ENCODE measurements around the gene GDNF.
"Not testable (repeated sequence)": the region's sequence is repeated elsewhere in the genome, so short reads cannot be mapped to it uniquely, and the experiment has no call there.

Gene GDNF

DNA sequence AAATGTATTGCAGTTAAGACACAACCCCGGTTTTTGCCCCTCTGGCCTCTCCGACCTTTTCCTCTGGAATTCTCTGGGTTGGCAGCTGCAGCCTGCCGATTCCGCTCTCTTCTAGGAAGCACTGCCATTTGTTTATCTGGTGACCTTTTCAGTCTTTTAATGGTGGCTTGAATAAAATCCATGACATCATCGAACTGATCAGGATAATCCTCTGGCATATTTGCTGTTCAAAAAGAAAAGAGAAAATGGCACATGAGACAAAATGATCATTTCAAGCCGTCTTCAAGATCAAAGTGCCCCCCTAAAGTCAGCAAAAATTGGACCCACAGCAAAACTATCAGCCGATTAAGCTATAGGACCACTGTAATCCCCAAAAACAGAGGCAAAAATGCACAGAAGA lies 23.9 kb downstream of the GDNF start:
- DNase-seq (ENCODE audit: low spot score), result no peak

DNA sequence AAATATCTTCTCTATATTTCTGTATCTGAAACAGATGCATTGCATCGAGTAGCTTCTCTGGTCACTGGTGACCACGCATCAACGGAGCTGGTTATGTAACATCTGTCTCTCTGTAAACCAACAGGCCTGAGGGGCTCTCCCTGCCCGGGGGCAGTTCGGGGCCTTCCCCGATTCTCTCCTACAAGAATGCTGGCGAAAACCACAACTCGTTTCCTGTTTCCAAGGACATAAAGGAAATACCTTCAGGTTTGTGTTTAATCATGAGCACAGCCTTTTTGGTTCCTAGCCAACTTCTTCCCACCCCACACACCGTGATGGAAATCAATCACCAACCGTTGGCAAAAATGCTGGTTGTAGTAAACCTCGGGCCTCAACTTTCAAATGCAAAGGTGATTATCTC lies 25.1 kb downstream of the GDNF start:
- no peak for DNase-seq (ENCODE audit: low spot score)

DNA sequence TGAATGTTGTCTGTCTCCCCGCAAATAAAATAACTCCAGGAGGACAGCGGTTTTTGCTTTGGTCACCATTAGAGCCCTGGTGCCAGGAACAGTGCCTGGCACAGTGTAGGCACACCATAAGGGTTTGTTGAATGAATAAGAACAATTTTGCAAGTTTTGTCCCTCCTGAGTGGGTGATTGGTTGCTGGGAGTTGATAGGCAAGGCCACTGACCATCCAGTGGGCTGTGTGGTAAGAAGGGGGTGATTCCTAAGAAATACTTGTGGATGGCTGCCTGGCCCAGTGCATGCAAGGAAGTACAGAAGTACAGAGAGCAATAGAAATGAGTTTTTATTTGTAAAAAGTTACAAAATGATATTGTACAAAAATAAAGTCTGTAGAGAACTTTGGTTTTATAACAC lies 27.5 kb downstream of the GDNF start:
- DNase-seq (ENCODE audit: low spot score), result no peak

- DNase-seq (ENCODE audit: low spot score), result no peak
Observed at GRCh38 chr5:37811866-37812265, 28.0 kb downstream of the GDNF start.

DNA sequence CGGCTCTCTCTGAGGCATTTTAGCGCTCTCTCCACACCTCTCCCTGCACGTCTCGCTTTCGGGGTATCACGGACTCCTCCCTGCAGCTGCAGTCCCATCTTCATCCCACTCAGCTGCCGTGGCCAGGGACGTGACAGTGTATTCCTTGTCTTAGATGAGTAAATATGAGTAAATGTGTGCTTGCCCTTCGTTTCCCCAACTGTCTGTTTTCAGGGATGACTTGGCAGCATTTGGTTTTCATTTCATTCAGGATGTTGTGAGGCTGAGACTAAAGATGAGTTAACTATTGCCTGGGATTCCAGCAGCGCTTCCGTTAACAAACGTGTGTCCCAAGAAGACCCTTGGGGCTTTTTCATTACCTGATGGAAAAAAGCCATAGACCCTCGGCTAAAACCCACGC lies 29.5 kb downstream of the GDNF start:
- DNase-seq (ENCODE audit: low spot score), result no peak

DNA sequence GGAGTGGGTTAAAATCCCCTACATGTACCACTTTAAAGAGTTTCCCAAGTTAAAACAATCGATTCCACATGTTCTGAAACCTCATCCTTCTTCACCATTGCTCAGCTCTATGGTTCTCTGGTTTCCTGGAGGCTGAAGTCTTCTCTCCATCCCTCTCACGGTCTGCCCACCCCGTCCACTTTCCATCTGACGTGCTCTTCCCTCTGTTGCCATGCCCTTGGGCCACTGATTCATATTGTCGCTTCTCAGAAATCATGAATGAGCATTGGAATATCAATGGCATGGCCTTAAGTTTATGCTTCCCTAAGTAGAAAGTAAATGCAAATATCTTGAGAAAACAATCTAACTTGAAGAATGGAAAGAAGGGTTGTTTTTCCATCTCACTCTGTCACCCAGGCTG lies 30.9 kb downstream of the GDNF start:
- no peak for DNase-seq (ENCODE audit: low spot score)

DNA sequence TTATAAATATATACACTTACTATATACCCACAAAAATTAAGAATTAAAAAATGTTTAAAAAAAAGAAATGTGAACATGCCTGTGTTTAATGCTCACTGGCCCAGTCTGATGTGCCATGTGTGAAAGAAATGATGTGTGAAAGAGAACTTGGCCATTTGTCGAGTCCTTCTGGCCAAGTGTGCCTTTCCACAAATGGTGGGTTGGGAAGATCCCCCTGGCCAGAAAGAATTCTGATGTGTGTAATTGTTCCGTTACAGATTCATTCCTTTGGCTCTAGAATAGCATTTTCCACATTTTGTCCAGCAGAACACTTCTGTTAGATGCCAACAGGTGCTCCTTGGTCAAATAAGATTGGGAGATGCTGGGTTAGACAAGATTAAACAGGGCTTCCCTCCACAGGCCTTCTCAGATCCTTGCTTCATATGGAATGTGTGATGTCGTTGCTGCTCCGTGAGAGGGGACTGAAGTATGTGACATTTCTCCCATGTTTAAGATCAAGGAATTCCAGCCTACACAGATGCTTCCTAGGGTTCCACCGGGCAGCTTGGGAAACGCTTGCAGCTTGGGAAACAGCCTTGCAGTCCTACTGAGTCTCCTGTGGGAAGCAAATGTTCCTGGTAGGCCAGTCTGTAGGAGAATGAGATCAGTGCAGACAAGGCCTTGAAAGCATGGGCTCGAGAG lies 32.1 kb downstream of the GDNF start:
- no peak for DNase-seq (ENCODE audit: low spot score)

DNA sequence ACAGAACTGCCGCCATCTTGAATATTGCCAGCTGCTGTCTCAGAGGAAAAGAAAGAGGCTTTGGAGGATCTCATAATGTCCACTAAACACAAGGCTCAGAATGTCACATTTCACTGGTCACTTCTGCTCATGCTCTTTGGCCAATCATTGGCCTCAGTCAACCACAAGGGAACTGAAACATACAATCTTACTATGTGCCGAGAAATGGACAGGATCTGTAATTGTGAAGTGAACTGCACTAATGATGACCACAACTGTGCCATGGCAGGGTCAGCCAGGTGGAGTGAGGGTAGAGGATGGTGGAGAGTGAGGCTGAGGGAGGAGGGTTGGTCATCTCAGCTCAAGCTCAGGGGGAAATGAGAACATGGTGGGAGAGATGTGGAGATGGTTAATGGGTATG lies 32.8 kb downstream of the GDNF start:
- no peak for DNase-seq (ENCODE audit: low spot score)

- no peak for DNase-seq (ENCODE audit: low spot score)
Observed at GRCh38 chr5:37806476-37806875, 33.4 kb downstream of the GDNF start.

- DNase-seq (ENCODE audit: low spot score), result no peak
Observed at GRCh38 chr5:37806016-37806415, 33.8 kb downstream of the GDNF start.

DNA sequence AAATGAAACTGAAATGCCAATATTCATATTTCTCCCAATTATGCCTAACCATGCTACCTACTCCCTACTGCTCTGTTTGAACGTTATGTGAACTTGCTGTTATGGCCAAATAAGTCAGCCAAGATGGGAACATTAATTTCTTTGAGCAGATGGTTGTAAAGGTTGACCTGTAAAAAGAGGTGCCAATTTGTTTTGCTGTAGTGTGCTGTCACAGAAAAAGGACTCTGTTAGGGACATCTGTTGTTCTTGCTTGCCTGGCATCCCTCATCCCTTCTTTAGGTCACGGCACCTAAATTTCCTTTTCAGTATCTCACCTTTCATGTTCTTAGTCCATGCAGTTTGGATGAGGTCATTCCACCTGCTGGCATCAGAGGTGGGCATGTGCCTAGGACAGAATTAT lies 35.4 kb downstream of the GDNF start:
- DNase-seq (ENCODE audit: low spot score), result no peak

- no peak for DNase-seq (ENCODE audit: low spot score)
Observed at GRCh38 chr5:37803487-37803886, 36.4 kb downstream of the GDNF start.

- DNase-seq (ENCODE audit: low spot score), result no peak
Observed at GRCh38 chr5:37801521-37801920, 38.3 kb downstream of the GDNF start.

DNA sequence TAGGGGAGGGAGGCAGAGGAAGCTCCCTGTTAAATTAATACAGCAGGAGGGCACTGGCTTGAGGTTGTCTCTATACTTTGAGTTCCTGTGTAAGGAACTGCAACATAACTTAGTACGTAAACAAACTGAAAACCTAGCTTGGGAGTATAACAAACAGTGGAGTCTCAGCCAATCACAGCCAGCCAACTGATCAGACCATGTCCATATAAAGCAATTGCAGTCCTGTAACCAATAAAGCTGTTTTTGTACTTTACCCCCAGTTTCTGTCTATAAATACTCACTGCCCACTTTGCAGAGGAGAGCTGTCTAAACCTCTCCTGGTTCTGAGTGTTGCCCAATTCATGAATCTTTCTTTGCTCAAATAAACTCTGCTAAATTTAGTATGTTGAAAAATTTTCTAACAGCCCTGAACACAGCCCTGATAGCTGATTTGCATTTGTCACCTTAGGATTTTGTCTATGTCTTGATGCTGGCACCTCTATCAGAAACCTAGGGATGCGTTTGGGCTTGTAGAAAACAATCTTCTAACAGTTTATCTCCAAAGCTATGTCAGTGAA lies 39.9 kb downstream of the GDNF start:
- no peak for DNase-seq (ENCODE audit: low spot score)

GRCh38 chr5:37796435-37796834 lies 43.4 kb downstream of the GDNF start:
- DNase-seq (ENCODE audit: low spot score), result not testable (repeated sequence)

- not testable (repeated sequence) for DNase-seq (ENCODE audit: low spot score)
Observed at GRCh38 chr5:37795292-37795691, 44.5 kb downstream of the GDNF start.

- DNase-seq (ENCODE audit: low spot score), result no peak
Observed at GRCh38 chr5:37792975-37793631, 46.7 kb downstream of the GDNF start.

DNA sequence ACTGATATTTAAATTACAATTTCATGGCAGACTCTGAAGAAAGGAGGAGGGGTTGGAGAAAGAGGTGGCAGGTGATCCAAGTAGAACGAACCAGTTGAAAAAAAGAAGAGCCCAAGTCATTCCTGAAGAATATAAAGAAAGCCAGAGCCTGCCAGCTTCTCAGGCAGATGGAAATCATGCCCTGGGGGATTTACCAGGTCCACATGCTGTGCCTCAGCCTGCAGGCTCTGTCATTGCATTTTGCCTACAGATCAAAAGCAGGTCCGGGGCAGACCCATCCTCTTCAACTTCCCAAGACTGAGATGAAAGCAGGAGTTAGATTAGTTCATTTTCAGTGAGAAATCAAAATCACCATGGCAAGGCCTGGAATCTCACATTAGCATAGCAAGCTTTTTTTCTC lies 48.5 kb downstream of the GDNF start:
- no peak for DNase-seq (ENCODE audit: low spot score)

DNA sequence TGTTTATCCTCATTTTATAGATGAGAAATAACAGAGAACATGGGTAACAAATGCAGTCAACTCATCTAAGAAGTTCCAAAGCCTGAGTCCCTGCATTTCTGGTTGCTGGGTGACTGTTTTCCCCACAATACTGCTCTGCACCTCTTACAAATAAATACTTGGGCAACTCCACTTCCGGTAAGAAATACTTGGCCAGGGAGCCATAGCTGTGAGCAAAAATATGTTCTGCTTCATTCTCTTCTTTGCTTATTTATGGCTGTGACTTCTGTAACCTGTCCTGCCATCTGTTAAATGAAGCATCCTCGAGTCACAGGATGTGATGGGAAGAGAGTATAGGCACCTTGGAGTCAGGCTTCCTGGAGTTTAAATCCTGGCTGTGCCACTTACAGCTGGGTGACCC lies 49.9 kb downstream of the GDNF start:
- no peak for DNase-seq (ENCODE audit: low spot score)

DNA sequence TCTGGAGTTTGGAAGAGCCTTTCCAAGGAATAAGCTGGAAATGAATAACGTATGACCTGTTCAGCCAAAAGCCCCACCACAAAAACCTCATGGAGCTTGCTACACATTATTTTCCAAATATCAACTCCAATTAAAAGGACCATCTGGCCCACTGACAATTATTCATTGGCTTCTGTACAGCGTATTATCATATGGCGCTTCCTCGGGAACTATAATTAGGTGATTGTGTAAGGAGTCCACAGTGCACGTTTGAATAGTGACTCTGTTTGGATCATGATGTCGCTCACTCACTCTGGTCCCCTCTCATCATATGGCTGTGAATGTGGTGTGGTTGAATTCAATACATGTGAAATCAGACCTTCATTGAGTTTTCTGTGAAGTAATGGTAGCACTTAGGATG lies 52.1 kb downstream of the GDNF start:
- DNase-seq (ENCODE audit: low spot score), result no peak

GRCh38 chr5:37786862-37787519 lies 52.9 kb downstream of the GDNF start:
- DNase-seq (ENCODE audit: low spot score), result no peak

DNA sequence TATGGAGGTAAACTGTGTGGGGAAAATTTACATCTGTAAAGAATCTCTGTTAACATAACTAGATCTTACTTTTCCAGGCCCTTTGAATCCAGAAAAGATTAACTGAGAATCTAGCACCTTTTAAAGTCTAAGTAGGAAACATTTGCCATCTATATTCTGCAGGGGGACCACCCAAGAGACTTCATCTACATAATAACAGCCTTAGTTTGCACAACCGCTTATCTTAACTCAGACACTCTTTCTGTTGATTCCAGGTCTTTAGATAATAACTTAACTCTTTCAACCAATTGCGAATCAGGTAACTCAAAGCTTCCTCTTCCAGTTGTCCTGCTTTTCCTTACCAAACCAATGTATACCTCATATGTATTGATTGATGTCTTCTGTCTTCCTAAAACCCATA lies 53.4 kb downstream of the GDNF start:
- DNase-seq (ENCODE audit: low spot score), result no peak

DNA sequence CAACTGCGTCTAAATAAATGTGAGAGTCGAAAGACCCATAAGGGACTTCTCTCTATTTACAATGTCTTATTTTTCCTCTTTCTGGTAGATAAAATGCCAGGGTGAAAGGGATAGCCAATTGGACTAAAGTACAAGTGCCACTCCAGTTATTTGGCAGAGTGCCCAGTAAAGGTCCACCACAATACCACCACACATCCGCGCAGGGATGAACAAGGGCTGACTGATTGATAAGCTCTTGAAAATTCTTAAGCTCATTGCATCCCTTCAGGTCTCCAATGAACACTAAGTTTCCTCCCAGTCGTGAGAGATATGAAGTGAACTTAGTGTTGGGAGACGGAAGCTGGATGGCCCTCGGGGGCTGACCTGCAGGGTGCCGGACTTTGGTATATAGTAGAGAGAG lies 58.4 kb downstream of the GDNF start:
- not testable (repeated sequence) for DNase-seq (ENCODE audit: low spot score)

Measured in hematopoietic multipotent progenitor cell treated with erythropoietin and hydrocortisone succinate and interleukin-3 and kit ligand, for 17 days (in vitro differentiated cells).